GM19193 (cell line): Measurements from ENCODE around the gene PATJ.

Source experiments
- POLR2A ChIP-seq: IDR thresholded peaks from 4 replicates; pipeline ENCODE4 v1.6.1; 2011; ENCODE audit not compliant: insufficient read depth, insufficient read length; ENCODE audit errors: extremely low read depth

The PATJ gene

DNA sequence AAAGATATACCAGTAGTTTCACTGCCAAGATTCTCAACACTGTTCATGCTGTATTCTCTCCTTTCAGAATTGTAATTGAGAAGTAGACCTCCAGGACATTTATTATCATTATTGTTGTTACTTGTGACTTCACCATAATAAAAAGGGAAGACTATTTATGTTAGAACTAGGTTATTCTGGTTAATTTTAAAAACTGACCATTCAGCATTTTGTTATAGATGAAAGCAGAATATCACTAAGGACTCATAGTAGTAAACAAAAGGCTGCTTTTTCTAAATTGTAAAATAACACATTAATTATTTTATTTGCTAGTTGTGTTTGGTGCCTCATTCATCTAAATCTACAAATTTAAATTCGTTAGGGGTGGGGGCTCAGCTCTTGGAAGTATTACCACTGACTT is 210.4 kb downstream of the PATJ start:
- TF ChIP-seq POLR2A = no peak

DNA sequence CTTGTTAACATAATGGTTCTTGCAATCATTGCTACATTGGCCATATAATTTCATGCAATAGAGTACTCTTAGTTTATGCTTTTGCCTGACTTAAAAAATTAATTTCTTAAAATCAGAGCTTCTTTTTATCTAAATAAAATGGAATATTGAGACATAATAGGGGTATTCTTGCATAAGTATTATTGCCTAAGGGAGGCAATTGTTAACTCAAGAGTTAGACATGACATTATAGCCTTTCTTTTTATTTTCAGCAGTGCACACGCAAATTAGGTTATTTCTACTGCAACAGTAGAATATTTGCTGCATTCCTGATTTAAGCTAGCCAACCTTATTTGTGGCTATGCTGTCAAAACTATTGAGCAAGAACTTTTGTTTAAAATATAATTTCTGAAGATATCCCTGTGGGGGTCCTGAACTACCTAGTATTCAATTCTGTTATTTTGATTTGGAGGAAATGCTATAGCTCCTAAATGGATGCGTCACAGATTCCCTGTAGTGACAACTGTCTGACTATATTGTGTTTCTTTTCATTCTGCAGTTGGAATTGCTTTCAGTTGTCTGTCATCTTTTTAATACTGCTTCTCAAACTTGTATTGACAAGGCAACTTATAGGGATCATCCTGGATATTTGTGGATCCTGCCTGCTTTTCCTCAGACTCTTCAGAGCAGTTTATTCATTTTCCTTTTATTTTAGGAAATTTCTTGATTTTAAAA is 211.0 kb downstream of the PATJ start:
- no peak for TF ChIP-seq POLR2A

DNA sequence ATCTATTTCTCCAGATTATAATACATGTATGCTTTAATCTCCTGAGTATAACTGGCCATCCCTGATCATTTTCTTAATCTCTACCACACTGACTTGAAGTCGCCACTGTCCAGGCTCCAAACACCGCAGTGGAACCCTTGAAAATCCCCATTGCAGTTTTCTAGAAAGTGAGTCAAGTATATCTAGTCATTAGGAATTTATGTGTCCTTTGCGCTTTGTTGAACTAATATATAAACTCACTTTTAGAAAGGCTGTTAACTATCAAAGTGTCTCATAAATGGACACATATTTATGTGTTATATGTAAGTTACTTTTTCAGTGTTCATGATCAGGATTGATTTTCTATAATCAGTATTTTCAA is 211.5 kb downstream of the PATJ start:
- no peak for TF ChIP-seq POLR2A

DNA sequence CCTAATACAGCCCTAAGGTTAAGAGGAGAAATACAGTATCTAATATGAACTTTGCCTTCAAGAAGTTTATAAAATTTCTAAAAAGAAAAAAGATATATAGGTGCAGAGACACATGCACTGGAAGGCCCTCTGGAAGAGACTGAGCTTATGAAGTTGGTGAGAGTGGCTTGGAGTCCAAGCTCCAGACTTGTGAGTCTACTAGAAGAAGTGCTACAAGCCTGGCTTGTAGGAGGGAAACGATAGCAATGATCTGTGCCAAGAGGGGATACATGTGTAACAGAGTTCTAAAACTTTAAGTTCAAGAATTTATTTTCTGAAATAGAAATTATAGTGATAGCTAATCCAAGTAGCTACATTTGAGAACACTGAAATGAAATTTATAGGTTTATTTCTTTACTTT is 213.0 kb downstream of the PATJ start:
- TF ChIP-seq POLR2A = no peak

- TF ChIP-seq POLR2A = no peak
These were observed 213.9 kb downstream of the PATJ start for GRCh38 chr1:61956016-61956645.

DNA sequence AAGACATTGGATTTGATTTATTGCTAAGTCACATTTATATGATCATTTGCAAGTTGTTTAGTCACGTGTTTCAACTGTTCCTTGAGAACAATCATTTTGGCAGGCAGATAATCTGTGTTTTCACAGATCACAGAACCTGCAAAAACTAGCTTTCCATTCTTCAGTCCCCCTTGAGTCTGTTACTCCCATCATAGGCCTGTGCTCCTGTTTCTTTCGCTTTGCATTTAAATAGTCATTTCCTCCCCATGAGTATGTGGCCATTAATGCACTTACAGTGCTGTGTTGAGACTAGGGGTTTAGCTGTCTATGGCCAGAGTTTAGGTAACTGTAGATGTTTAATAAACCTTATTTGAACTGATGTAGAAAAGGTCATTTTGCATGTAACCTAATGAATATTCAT is 214.5 kb downstream of the PATJ start:
- no peak for TF ChIP-seq POLR2A

- TF ChIP-seq POLR2A = no peak
These were observed 218.7 kb downstream of the PATJ start for GRCh38 chr1:61961009-61961408.

DNA sequence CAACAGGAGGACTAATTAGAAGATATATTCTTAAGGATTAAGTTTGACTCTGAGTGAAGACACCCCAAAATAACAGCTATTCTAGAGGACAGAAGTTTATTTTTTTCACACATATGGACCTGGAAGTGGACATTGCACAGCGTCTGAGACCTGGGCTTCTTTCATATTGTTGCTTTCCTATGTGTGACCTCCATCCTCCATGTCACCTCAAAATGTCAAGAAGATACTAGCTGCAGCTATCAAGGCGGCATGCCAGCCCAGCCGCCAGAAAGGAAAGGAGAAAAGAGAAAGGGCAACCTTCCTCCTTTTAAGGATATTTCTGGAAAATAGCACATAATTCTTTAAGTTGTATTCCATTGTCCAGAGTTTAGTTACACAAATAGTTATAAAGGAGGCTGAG is 220.4 kb downstream of the PATJ start:
- TF ChIP-seq POLR2A = no peak

GRCh38 chr1:61967750-61968149 is 225.5 kb downstream of the PATJ start:
- no peak for TF ChIP-seq POLR2A

- TF ChIP-seq POLR2A = no peak
These were observed 226.6 kb downstream of the PATJ start for GRCh38 chr1:61968869-61969268.

- TF ChIP-seq POLR2A = no peak
These were observed 231.0 kb downstream of the PATJ start for GRCh38 chr1:61973100-61973837.

DNA sequence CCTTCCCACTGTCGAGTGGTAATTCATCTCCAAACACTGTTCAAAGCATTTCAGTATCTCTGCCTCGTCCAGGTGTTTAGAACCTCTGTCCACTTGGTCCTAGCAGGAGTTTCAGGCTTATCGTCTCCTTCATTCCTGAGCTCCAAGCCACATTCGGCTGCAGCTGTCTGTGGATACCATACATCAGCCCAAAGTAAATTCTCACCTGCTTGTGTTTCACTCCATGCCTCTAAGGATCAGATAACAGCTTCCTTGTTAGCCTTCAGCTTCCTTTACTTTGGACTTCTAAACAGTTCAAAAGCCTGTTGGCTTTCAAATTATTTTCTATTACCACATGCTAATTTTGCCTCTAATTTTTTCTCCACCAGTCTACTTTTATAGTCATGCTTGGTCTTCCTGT is 233.4 kb downstream of the PATJ start:
- TF ChIP-seq POLR2A = no peak

- TF ChIP-seq POLR2A = no peak
These were observed 234.3 kb downstream of the PATJ start for GRCh38 chr1:61976566-61976965.

DNA sequence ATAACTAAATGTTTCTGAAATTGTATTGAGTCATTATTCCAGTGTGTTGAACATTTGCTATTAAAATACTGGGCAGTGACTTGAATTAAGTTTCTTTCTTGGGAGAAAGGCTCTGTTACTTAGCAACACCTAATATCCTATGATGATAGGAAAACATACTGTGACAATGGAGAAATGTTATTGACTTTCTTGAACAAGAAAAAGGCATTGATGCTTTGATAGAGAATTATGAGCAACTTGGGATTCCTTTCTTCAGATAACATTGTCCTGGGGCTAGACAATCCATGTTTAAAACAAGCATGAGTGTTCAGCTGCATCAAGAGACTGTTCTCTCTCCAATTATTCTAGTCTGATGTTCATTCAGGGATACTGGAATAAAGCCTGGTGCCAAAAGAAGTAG is 236.5 kb downstream of the PATJ start:
- no peak for TF ChIP-seq POLR2A

- no peak for TF ChIP-seq POLR2A
These were observed 237.4 kb downstream of the PATJ start for GRCh38 chr1:61979729-61980128.

DNA sequence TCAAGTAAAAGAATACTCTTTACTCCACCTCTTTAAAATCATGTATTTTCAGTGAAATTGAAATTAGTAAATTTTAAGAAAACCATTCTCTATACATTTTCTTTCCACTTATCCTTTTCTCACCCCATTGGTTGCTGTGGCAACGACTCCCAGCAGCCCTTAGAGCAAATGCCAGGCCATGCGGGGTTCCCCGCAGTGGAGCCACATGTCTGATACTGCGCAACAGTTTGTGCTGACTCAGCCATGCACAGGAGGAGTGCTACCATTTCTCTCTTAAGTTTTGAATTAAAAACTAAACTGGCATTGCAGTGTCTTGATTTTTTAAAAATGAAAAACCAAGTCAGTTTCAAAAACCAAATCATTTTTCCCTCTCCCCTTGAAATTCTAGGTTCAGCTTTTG is 238.3 kb downstream of the PATJ start:
- TF ChIP-seq POLR2A = no peak
